Epithelial cell of prostate (primary cell): ENCODE results near the gene ATP5F1E.

ENCODE experiments used
- DNase-seq: peaks from one replicate; pipeline ENCODE4 v3.0.0-alpha.2; 2011; ENCODE audit warnings: low read depth, low spot score
- H3K27ac ChIP-seq: fragments of 450-650 bp; 2 replicates; pipeline ENCODE4 v1.5.1; 2017; ENCODE audit warnings: mild to moderate bottlenecking

The ATP5F1E gene

DNA sequence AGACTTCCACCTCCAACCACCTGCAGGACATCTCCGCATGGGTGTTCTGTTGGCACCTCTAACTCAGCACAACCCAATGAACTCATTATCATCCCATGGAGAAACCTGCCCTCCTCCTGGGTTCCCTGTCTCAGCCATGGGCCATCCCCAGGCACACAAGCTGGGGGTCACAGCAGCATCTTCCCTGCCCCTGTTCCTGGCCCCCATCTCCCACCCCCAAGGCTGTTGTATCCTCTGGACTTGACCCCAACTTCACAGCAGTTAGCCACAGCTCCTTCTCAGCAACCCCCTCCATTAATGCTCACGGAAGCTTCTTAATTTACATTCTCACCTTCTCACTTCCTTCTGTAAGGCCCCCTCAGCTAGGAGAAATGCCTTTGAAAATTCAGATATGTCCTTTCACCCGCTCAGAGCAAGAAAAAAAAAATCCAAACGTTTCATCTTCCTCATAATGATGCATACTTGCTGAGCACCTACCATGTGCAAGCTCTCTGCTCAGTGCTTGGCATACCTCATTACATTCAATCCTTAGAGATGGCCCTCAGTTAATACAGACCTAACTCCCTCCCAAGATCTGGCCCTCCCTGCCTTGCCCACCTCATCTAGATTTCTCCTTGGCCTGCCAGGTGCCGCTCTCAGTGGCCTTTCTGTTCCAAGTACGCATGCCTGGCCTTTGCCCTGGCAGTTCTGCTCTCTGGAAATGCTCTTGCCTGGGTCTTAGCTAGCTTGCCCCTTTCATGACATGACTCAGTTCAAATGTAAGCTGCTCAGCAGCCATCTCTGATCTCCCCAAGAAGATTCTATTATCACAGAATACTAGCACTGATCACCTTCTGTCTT is 53.6 kb downstream of the ATP5F1E start:
- no peak for DNase-seq
- no peak overlapping the region for H3K27ac ChIP-seq

DNA sequence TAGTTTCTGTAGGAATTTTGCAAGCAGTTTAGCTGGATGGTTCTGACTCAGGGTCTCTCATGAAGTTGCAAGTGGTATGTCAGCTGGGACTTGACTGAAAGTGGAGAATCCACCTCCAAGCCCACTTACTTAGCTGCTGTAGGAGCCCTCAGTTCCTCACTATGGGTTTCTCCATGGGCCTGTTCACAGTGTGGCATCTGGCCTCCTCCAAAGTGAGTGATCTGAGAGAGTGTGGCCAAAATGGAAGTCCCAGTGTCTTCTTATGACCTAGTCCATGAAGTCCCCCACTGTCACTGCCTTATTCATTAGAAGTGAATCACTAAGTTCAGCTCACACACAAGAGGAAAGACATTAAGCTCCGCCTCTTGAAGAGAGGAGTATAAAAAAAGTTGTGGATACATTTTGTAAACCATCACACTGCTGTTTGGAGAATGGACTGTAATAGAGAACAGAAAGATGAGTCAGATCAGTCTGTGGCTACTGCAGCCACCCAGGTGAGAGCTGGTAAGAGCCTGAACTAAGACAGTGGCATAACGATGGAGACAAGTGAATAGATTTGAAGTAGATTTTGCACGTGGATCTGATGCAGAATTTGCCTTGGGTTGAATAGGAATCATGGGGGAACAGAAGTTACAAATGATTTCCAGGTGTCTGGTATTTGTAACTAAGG is 55.9 kb downstream of the ATP5F1E start:
- no peak for DNase-seq
- H3K27ac ChIP-seq = no peak overlapping the region
